Stimulated activated naive CD8-positive, alpha-beta T cell treated with anti-CD3 and anti-CD28 coated beads, Interleukin-15, Interleukin-2, amounts not matched to agents 100 U/mL and 50 U/mL, for 24 hours (primary cell): Measurements from ENCODE around the gene NSUN5.
"Not testable (repeated sequence)": the region's sequence is repeated elsewhere in the genome, so short reads cannot be mapped to it uniquely, and the experiment has no call there.

Source experiments
- ATAC-seq: fragments of 150-1000 bp; cut with Tn5 transposase; one replicate; pipeline ENCODE4 v1.10.0; 2021
- DNase-seq: peaks from one replicate; pipeline ENCODE4 v3.0.0; 2021

The NSUN5 gene

GRCh38 chr7:73325424-73325823, 16.8 kb upstream of the NSUN5 start:
- ATAC-seq, DNase-seq: not testable (repeated sequence)

GRCh38 chr7:73324081-73324845, 15.6 kb upstream of the NSUN5 start:
- peak; percentile 57 for DNase-seq
- peak; percentile 82 for ATAC-seq

- not testable (repeated sequence) for DNase-seq, ATAC-seq
Observed at GRCh38 chr7:73323434-73324080, 14.9 kb upstream of the NSUN5 start.

- not testable (repeated sequence) for DNase-seq, ATAC-seq
Observed at GRCh38 chr7:73320009-73320408, 11.4 kb upstream of the NSUN5 start.

GRCh38 chr7:73319541-73319940, 10.9 kb upstream of the NSUN5 start:
- ATAC-seq, DNase-seq: not testable (repeated sequence)

GRCh38 chr7:73318656-73319204, 10.1 kb upstream of the NSUN5 start:
- ATAC-seq, DNase-seq: not testable (repeated sequence)

GRCh38 chr7:73316521-73316920, 7.9 kb upstream of the NSUN5 start:
- ATAC-seq (no peak), DNase-seq (no peak)

GRCh38 chr7:73314271-73314670, 5.6 kb upstream of the NSUN5 start:
- no peak for DNase-seq
- no peak for ATAC-seq

- ATAC-seq: no peak
- DNase-seq: no peak
Observed at GRCh38 chr7:73313521-73313906, 4.9 kb upstream of the NSUN5 start.

GRCh38 chr7:73312831-73313520, 4.3 kb upstream of the NSUN5 start:
- DNase-seq (no peak), ATAC-seq (no peak)

- not testable (repeated sequence) for ATAC-seq, DNase-seq
Observed at GRCh38 chr7:73311421-73311820, 2.8 kb upstream of the NSUN5 start.

GRCh38 chr7:73308074-73308664, 457 bp downstream of the NSUN5 start:
- DNase-seq (no peak), ATAC-seq (peak; percentile 32)

- no peak for ATAC-seq
- DNase-seq: no peak
Observed at GRCh38 chr7:73307436-73307835, 1.2 kb downstream of the NSUN5 start.

- DNase-seq, ATAC-seq: not testable (repeated sequence)
Observed at GRCh38 chr7:73304612-73305387, 3.8 kb downstream of the NSUN5 start.

GRCh38 chr7:73304071-73304470, 4.6 kb downstream of the NSUN5 start:
- ATAC-seq: no peak
- DNase-seq: no peak

- ATAC-seq: no peak
- DNase-seq: no peak
Observed at GRCh38 chr7:73303546-73303945, 5.1 kb downstream of the NSUN5 start.

GRCh38 chr7:73302846-73303245, 5.8 kb downstream of the NSUN5 start:
- not testable (repeated sequence) for DNase-seq, ATAC-seq

- DNase-seq, ATAC-seq: not testable (repeated sequence)
Observed at GRCh38 chr7:73301108-73301507, 7.5 kb downstream of the NSUN5 start.

GRCh38 chr7:73299812-73300211, 8.8 kb downstream of the NSUN5 start:
- not testable (repeated sequence) for DNase-seq, ATAC-seq

GRCh38 chr7:73297706-73298105, 10.9 kb downstream of the NSUN5 start:
- not testable (repeated sequence) for DNase-seq, ATAC-seq

- DNase-seq, ATAC-seq: not testable (repeated sequence)
Observed at GRCh38 chr7:73297235-73297634, 11.4 kb downstream of the NSUN5 start.
